H1 (cell line): ENCODE measurements around the gene TLCD3A. TPM values are rescaled to one million over a fixed set of nuclear protein-coding genes. Genes with fewer than 3 reads are reported as not detected.

Experiments used
- CTCF ChIA-PET: fragments of 300-600 bp; sonication (Branson Sonifier 250); formaldehyde crosslinking; loops from one replicate; lab custom pipeline; 2021; ENCODE audit not compliant: partially characterized antibody; lab: Charles Lee
- POLR2A ChIA-PET: fragments of 300-600 bp; sonication (Branson Sonifier 250); formaldehyde crosslinking; loops from one replicate; lab custom pipeline; 2021; ENCODE audit warnings: inconsistent platforms; ENCODE audit not compliant: partially characterized antibody; lab: Charles Lee
- DNase-seq, 2 experiments: peaks; one replicate each; pipeline versions ENCODE4 v3.0.0 to v3.0.0-alpha.2; 2010 to 2022; ENCODE audit warnings: low spot score in 2 of 2, low read depth in 1 of 2, mixed read lengths in 1 of 2
- FAIRE-seq: peaks from 2 replicates; lab custom pipeline; 2011; peaks lifted over from hg19 to GRCh38; lab: Jason Lieb, UNC
- H2AFZ ChIP-seq: 2 replicates; pipeline ENCODE4 v1.8.1; 2012; ENCODE audit warnings: low read length, inconsistent platforms
- H2AK5ac ChIP-seq: 2 replicates; pipeline ENCODE4 v1.6.1; 2013; ENCODE audit warnings: low read depth, low read length
- H2BK120ac ChIP-seq: replicated peaks from 2 replicates; pipeline ENCODE3; 2013; ENCODE audit warnings: low read depth, low read length, inconsistent platforms
- H2BK12ac ChIP-seq: 2 replicates; pipeline ENCODE4 v1.6.1; 2013; ENCODE audit warnings: low read depth, low read length
- H2BK15ac ChIP-seq: 2 replicates; pipeline ENCODE4 v1.6.1; 2013; ENCODE audit warnings: low read length
- H2BK20ac ChIP-seq: 2 replicates; pipeline ENCODE4 v1.6.1; 2013; ENCODE audit warnings: low read length
- H2BK5ac ChIP-seq: 2 replicates; pipeline ENCODE4 v1.6.1; 2013; ENCODE audit warnings: low read depth, low read length
- H3K14ac ChIP-seq: 2 replicates; pipeline ENCODE4 v1.6.1; 2013; ENCODE audit warnings: inconsistent platforms; ENCODE audit not compliant: insufficient read length
- H3K18ac ChIP-seq: 2 replicates; pipeline ENCODE4 v1.6.1; 2013; ENCODE audit warnings: low read length; ENCODE audit errors: extremely low read depth
- H3K23ac ChIP-seq: 2 replicates; pipeline ENCODE4 v1.6.1; 2013; ENCODE audit warnings: inconsistent platforms; ENCODE audit not compliant: insufficient read length
- H3K23me2 ChIP-seq: 2 replicates; pipeline ENCODE4 v1.6.1; 2013; ENCODE audit warnings: low read depth, low read length
- H3K27ac ChIP-seq: 2 replicates; pipeline ENCODE4 v1.6.1; 2011; ENCODE audit warnings: low read depth, low read length, inconsistent platforms
- H3K27me3 ChIP-seq, 4 experiments: replicated peaks in 1 of 4; 1 replicate in 1 of 4; 2 replicates in 3 of 4; pipeline versions ENCODE4 v1.6.1 to v1.8.1; 2011 to 2013; ENCODE audit warnings: low read length in 3 of 4, mild to moderate bottlenecking in 3 of 4, inconsistent platforms in 2 of 4, mixed read lengths in 2 of 4, moderate library complexity in 1 of 4; ENCODE audit not compliant: control insufficient read depth in 3 of 4, insufficient read depth in 3 of 4; ENCODE audit errors: extremely low read depth in 1 of 4
- H3K36me3 ChIP-seq, 4 experiments: 2 replicates each; pipeline versions ENCODE4 v1.6.1 to v1.8.1; 2011 to 2013; ENCODE audit warnings: mild to moderate bottlenecking in 4 of 4, low read length in 3 of 4, moderate library complexity in 2 of 4, control low read depth in 1 of 4, inconsistent platforms in 1 of 4; ENCODE audit not compliant: insufficient read depth in 4 of 4, control insufficient read depth in 2 of 4
- H3K4ac ChIP-seq: replicated peaks from 2 replicates; pipeline ENCODE3; 2013; ENCODE audit warnings: low read length, low read depth, mixed read lengths, inconsistent platforms; ENCODE audit not compliant: insufficient read length
- H3K4me1 ChIP-seq, 4 experiments: replicated peaks in 1 of 4; 1 replicate in 1 of 4; 2 replicates in 3 of 4; pipeline versions ENCODE4 v1.6.1 to v1.8.1; 2011 to 2013; ENCODE audit warnings: low read length in 3 of 4, inconsistent platforms in 2 of 4, mixed read lengths in 1 of 4; ENCODE audit not compliant: insufficient read depth in 4 of 4, control insufficient read depth in 3 of 4
- H3K4me2 ChIP-seq, 2 experiments: 2 replicates each; pipeline versions ENCODE4 v1.6.1 to v1.8.1; 2011 to 2013; ENCODE audit warnings: low read depth in 2 of 2, low read length in 2 of 2, control low read depth in 1 of 2, inconsistent platforms in 1 of 2, mild to moderate bottlenecking in 1 of 2; ENCODE audit not compliant: insufficient read depth in 1 of 2
- H3K4me3 ChIP-seq, 4 experiments: fragments of 200-600, 300-600 bp in 1 of 4; sonication (generic), shearing (Covaris generic), sonication (Bioruptor Twin) in 1 of 4; 2 replicates each; pipeline versions ENCODE4 v1.5.1 to v1.8.1; 2011 to 2016; ENCODE audit warnings: low read length in 4 of 4, low read depth in 3 of 4, control low read depth in 2 of 4, inconsistent platforms in 2 of 4, mild to moderate bottlenecking in 2 of 4, mixed read lengths in 1 of 4, moderate library complexity in 1 of 4; ENCODE audit not compliant: insufficient read depth in 2 of 4; ENCODE audit errors: extremely low read depth in 1 of 4
- H3K56ac ChIP-seq: replicated peaks from 2 replicates; pipeline ENCODE3; 2013; ENCODE audit warnings: low read depth, mild to moderate bottlenecking, mixed read lengths, low read length, inconsistent platforms; ENCODE audit not compliant: insufficient read length
- H3K79me1 ChIP-seq: 2 replicates; pipeline ENCODE4 v1.6.1; 2013; ENCODE audit warnings: low read depth, low read length, control low read depth
- H3K79me2 ChIP-seq, 2 experiments: 2 replicates each; pipeline versions ENCODE4 v1.6.1 to v1.8.1; 2012 to 2013; ENCODE audit warnings: low read length in 2 of 2, mild to moderate bottlenecking in 2 of 2, inconsistent platforms in 1 of 2; ENCODE audit not compliant: insufficient read depth in 2 of 2, control insufficient read depth in 1 of 2
- H3K9ac ChIP-seq, 4 experiments: replicated peaks in 1 of 4; 1 replicate in 1 of 4; 2 replicates in 3 of 4; pipeline versions ENCODE4 v1.6.1 to v1.8.1; 2011 to 2013; ENCODE audit warnings: low read depth in 3 of 4, low read length in 3 of 4, control low read depth in 2 of 4, mild to moderate bottlenecking in 2 of 4, moderate library complexity in 2 of 4, inconsistent platforms in 1 of 4; ENCODE audit errors: extremely low read depth in 1 of 4
- H3K9me3 ChIP-seq, 2 experiments: 2 replicates each; pipeline versions ENCODE4 v1.6.1 to v1.8.1; 2012 to 2013; ENCODE audit warnings: mild to moderate bottlenecking in 2 of 2, moderate library complexity in 2 of 2, control low read depth in 1 of 2, inconsistent platforms in 1 of 2, low read depth in 1 of 2, low read length in 1 of 2, mixed read lengths in 1 of 2; ENCODE audit not compliant: insufficient read depth in 2 of 2
- H4K20me1 ChIP-seq, 2 experiments: replicated peaks in 1 of 2; 2 replicates each; pipeline versions ENCODE3 to v1.8.1; 2011 to 2013; ENCODE audit warnings: inconsistent platforms in 2 of 2, low read length in 2 of 2, mild to moderate bottlenecking in 1 of 2; ENCODE audit not compliant: insufficient read depth in 2 of 2, control insufficient read depth in 1 of 2
- H4K5ac ChIP-seq: 2 replicates; pipeline ENCODE4 v1.6.1; 2013; ENCODE audit warnings: low read length, low read depth, mixed read lengths, inconsistent platforms; ENCODE audit not compliant: insufficient read length
- H4K8ac ChIP-seq: 2 replicates; pipeline ENCODE4 v1.8.0; 2013; ENCODE audit warnings: mild to moderate bottlenecking, moderate library complexity, low read length, inconsistent platforms; ENCODE audit not compliant: insufficient read depth; ENCODE audit errors: extremely low read depth
- H4K91ac ChIP-seq: replicated peaks from 2 replicates; pipeline ENCODE3; 2013; ENCODE audit warnings: low read length, mixed read lengths, inconsistent platforms; ENCODE audit not compliant: insufficient read length
- MAX ChIP-seq: IDR thresholded peaks from 2 replicates; pipeline ENCODE4 v1.6.1; 2012; ENCODE audit warnings: inconsistent platforms
- SAP30 ChIP-seq: fragments of 300-600 bp; sonication (generic); IDR thresholded peaks from 2 replicates; pipeline ENCODE4 v1.7.1; 2012; ENCODE audit warnings: low read length, moderate library complexity, mild to moderate bottlenecking, inconsistent platforms; ENCODE audit not compliant: insufficient read depth, insufficient replicate concordance
- WGBS, 2 experiments: shearing (Covaris generic) in 1 of 2; methylation state at CpG; one replicate each; pipeline versions ENCODE4 v1.1.6 to v1.1.7; 2013 to 2015; ENCODE audit warnings: low lambda C conversion rate in 2 of 2, mixed read lengths in 2 of 2, inconsistent platforms in 1 of 2, low coverage in 1 of 2, missing lambda C conversion rate in 1 of 2; ENCODE audit not compliant: insufficient replicate concordance in 2 of 2, insufficient coverage in 1 of 2, insufficient read length in 1 of 2; ENCODE audit errors: extremely low coverage in 1 of 2, missing lambda C conversion rate in 1 of 2; 5-methylcytosine and 5-hydroxymethylcytosine counted together
- polyA plus RNA-seq, 7 experiments: library from polyadenylated mRNA; depleted of rRNA in 3 of 7; stranded (reverse) in 5 of 7; unstranded in 2 of 7; fragments of >200 nt in 5 of 7; fragments of 200-250 nt in 2 of 7; gene quantifications; 1 replicate in 5 of 7; 2 replicates in 1 of 7; 4 replicates in 1 of 7; pipeline versions ENCODE4 v1.2.1 to v1.2.3, GENCODE V29; 2011 to 2013; ENCODE audit warnings: missing spikeins in 2 of 7, mixed read lengths in 2 of 7
- total RNA-seq: library from RNA; stranded (reverse); fragmentation: NEBNext Ultra II Directional; extraction: Animal tissue kit (Norgen Biotek cat#: 25700); gene quantifications from 2 replicates; pipeline ENCODE4 v1.2.1, GENCODE V29; 2021

TLCD3A gene
- total and polyA plus RNA-seq, 2 of the 8 experiments (the other 6 are each of a cell fraction or from before 2014, with no cell fraction given), result 26.1 to 48.8 TPM

- Histone ChIP-seq H3K36me3 (peaks cover 3 to 16% (median 4%) of the 10 kb centered on the region in 4 experiments; a peak in 3 of 8 replicates), H2BK120ac (no peak overlapping the region), H3K79me2 (peaks cover 0 to 19% of the 10 kb centered on the region in 2 experiments; a peak in 2 of 4 replicates), H3K9ac (peak overlapping the region; percentile 48 to 88 (median 68)), H3K4me1 (peaks cover 1 to 10% (median 6%) of the 10 kb centered on the region in 4 experiments; a peak in 5 of 7 replicates), H3K18ac (peak overlapping the region; percentile 32; the same call in 1 of the 2 replicates), H2AK5ac (no peak overlapping the region), H4K91ac (peak overlapping the region; percentile 5), H3K79me1 (peaks cover 4% of the 10 kb centered on the region; the same call in 1 of the 2 replicates), H4K20me1 (no peaks in the 10 kb centered on the region), H2BK20ac (no peak overlapping the region)
- POLR2A ChIA-PET, result interaction anchor here (1.0 kb wide), 2 partner anchors 11 to 15 kb away, joined by 3 read pairs; no protein-coding TSS in a partner anchor
- TF ChIP-seq MAX, result 0 out of 2 replicates have a peak, but pooled peaks have one; percentile 14
- TF ChIP-seq SAP30, result no peak
- TF ChIP-seq, all 59 proteins: peak for 1
- Histone ChIP-seq H3K56ac (peak overlapping the region; percentile 28), H3K27ac (peak overlapping the region; percentile 65; the same call in 1 of the 2 replicates), H2BK12ac (no peak overlapping the region), H3K4me2 (peak overlapping the region; percentile 73 to 92), H3K27me3 (no peaks in the 10 kb centered on the region), H4K5ac (peak overlapping the region; percentile 23), H3K4me3 (peak overlapping the region; percentile 61 to 99 (median 77)), H3K4ac (no peak overlapping the region), H2AFZ (no peak overlapping the region), H3K9me3 (no peaks in the 10 kb centered on the region), H4K8ac (peak overlapping the region; percentile 86), H3K23ac (no peak overlapping the region), H3K23me2 (peaks cover 9% of the 10 kb centered on the region), H2BK5ac (no peak overlapping the region; the same call in 1 of the 2 replicates), H2BK15ac (no peak overlapping the region), H3K14ac (no peak overlapping the region)
- CTCF ChIA-PET, result interaction anchor here (1.0 to 1.6 kb wide), 2 partner anchors 20 to 31 kb away, joined by 3 to 6 read pairs; partner anchors contain the start of gene GEMIN4
- DNase-seq (no peak), FAIRE-seq (no peak)
- WGBS, 2 experiments, result 15% methylated on average over 26 of the region's 26 CpGs; no CpG with 5 or more reads in 1 of the 2 experiments
Measured at GRCh38 chr17:731644-732066, 741 bp upstream of the TLCD3A start.
